ENCODE results near the gene TYW1. TPM values are rescaled to one million over a fixed set of nuclear protein-coding genes. Genes with fewer than 3 reads are reported as not detected.
A peak's percentile ranks its signal among the peaks of the same experiment; 100 is the strongest.
"Not testable (repeated sequence)": the region's sequence is repeated elsewhere in the genome, so short reads cannot be mapped to it uniquely, and the experiment has no call there.

Gene TYW1
- total RNA-seq, 1 donor from 2014 or later, result 15.4 TPM

- ATAC-seq (no peak), DNase-seq (no peak)
- TF ChIP-seq, protein P1, sequence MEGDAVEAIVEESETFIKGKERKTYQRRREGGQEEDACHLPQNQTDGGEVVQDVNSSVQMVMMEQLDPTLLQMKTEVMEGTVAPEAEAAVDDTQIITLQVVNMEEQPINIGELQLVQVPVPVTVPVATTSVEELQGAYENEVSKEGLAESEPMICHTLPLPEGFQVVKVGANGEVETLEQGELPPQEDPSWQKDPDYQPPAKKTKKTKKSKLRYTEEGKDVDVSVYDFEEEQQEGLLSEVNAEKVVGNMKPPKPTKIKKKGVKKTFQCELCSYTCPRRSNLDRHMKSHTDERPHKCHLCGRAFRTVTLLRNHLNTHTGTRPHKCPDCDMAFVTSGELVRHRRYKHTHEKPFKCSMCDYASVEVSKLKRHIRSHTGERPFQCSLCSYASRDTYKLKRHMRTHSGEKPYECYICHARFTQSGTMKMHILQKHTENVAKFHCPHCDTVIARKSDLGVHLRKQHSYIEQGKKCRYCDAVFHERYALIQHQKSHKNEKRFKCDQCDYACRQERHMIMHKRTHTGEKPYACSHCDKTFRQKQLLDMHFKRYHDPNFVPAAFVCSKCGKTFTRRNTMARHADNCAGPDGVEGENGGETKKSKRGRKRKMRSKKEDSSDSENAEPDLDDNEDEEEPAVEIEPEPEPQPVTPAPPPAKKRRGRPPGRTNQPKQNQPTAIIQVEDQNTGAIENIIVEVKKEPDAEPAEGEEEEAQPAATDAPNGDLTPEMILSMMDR (IDR thresholded peaks at IDR 0.05), result no peak
- Histone ChIP-seq H3K9me3 (no peaks in the 10 kb centered on the region), H3K4me1 (no peaks in the 10 kb centered on the region), H3K4me3 (no peak overlapping the region), H3K27me3 (ENCODE audit: low read depth) (no peaks in the 10 kb centered on the region), H3K27ac (no peak overlapping the region), H3K36me3 (peaks cover 84% of the 10 kb centered on the region)
- intact Hi-C loops (cut with DNase I), result no loop called here
These were observed 22.3 kb downstream of the TYW1 start for GRCh38 chr7:67018940-67019339.

- intact Hi-C loops (cut with DNase I), result no loop called here
- no peak overlapping the region for H3K4me3 ChIP-seq
- H3K27ac ChIP-seq, result no peak overlapping the region
- no peak for DNase-seq
- TF ChIP-seq, protein P1 (IDR thresholded peaks at IDR 0.05), result no peak
- no peak for ATAC-seq
- H3K36me3 ChIP-seq, result peaks cover 79% of the 10 kb centered on the region
- no peaks in the 10 kb centered on the region for H3K27me3 ChIP-seq (ENCODE audit: low read depth)
- no peaks in the 10 kb centered on the region for H3K4me1 ChIP-seq
- H3K9me3 ChIP-seq, result no peaks in the 10 kb centered on the region
These were observed 23.1 kb downstream of the TYW1 start for GRCh38 chr7:67019562-67020390.

DNA sequence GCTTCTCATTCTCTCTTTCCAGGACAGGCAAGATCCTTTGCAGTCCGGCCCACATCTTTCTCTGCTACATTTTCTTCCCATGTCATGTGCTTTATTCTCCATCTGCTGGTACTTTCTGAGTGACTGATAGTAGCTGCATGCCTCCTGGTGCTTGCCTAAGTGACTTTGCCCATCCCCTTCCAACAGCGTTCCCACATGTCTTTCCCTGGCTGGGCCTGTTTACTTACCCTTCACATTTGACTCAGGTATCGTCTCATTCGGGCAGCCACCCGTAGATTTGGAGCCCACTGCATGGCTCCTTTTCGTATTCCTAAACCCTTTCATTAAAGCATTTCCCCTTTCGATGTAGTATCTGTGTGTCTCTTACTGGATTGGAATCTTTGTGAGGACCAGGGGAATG, 24.6 kb downstream of the TYW1 start:
- no peak overlapping the region for H3K27ac ChIP-seq
- H3K9me3 ChIP-seq, result no peaks in the 10 kb centered on the region
- intact Hi-C loops (cut with DNase I), result no loop called here
- DNase-seq (no peak), ATAC-seq (peak in 1 of 2 donors; percentile 16)
- TF ChIP-seq, protein P1 (IDR thresholded peaks at IDR 0.05), result no peak
- no peaks in the 10 kb centered on the region for H3K4me1 ChIP-seq
- no peaks in the 10 kb centered on the region for H3K27me3 ChIP-seq (ENCODE audit: low read depth)
- peaks cover 66% of the 10 kb centered on the region for H3K36me3 ChIP-seq
- H3K4me3 ChIP-seq, result no peak overlapping the region

DNA sequence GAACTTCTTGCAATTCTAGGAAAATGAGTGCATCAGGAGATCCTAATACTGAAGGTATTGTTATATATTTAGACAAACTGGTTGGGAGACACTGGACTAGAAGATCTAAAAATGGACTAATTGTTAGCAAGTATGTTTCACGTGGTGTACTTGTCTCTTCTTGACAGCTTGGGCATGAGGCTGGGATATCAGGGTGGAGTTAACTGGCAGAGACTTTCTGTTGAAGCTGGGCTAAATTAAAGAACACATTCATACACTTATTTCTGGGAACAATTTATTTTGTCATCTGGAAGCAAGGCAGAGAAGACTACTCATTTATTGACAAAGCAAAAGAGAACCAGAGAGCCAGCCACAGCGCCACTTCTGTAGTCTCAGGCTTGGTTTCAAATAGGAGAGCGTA, 25.9 kb downstream of the TYW1 start:
- Histone ChIP-seq H3K36me3 (peaks cover 68% of the 10 kb centered on the region), H3K9me3 (no peaks in the 10 kb centered on the region), H3K27ac (no peak overlapping the region), H3K4me1 (no peaks in the 10 kb centered on the region), H3K27me3 (ENCODE audit: low read depth) (no peaks in the 10 kb centered on the region), H3K4me3 (no peak overlapping the region)
- TF ChIP-seq, protein P1 (IDR thresholded peaks at IDR 0.05), result no peak
- DNase-seq (no peak), ATAC-seq (no peak)
- intact Hi-C loops (cut with DNase I), result no loop called here

DNA sequence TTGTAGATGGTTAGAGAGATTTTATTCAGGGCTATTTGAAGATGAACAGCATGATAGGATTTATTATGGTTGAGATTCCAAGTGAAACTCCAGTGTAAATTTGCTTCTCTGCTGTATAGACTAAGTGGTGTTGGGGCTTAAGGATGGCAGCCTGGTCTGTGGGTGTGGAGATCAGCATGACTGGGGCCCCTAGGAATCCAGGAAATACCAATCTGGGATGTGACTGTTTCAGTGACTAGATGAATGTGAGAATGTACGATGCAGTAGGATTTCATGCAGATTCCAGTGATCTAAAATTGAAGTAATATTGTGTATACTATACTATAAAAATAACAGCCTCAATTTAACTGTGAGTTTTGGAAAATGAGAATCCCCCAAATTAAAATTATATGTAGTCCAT, 28.8 kb downstream of the TYW1 start:
- H3K27ac ChIP-seq; ATAC-seq; H3K27me3 ChIP-seq (ENCODE audit: low read depth); DNase-seq; H3K9me3 ChIP-seq; intact Hi-C loops (cut with DNase I); H3K4me1 ChIP-seq; H3K4me3 ChIP-seq: not testable (repeated sequence)
- H3K36me3 ChIP-seq, result peaks cover 50% of the 10 kb centered on the region

GRCh38 chr7:67031685-67032084, 35.1 kb downstream of the TYW1 start:
- H3K4me1 ChIP-seq; H3K9me3 ChIP-seq; H3K27ac ChIP-seq; H3K4me3 ChIP-seq; DNase-seq; H3K27me3 ChIP-seq (ENCODE audit: low read depth); ATAC-seq; intact Hi-C loops (cut with DNase I): not testable (repeated sequence)
- peaks cover 41% of the 10 kb centered on the region for H3K36me3 ChIP-seq
